NT2/D1 (cell line): ENCODE data around the gene PMPCA.
A peak's percentile ranks its signal among the peaks of the same experiment; 100 is the strongest.
"Not testable (repeated sequence)": the region's sequence is repeated elsewhere in the genome, so short reads cannot be mapped to it uniquely, and the experiment has no call there.

Source experiments
- DNase-seq: peaks from one replicate; pipeline ENCODE4 v3.0.0-alpha.2; 2011; ENCODE audit warnings: low read depth, low spot score
- H3K27me3 ChIP-seq: 2 replicates; pipeline ENCODE4 v1.6.0; 2011; ENCODE audit warnings: mild to moderate bottlenecking; ENCODE audit not compliant: insufficient read length, insufficient read depth
- H3K36me3 ChIP-seq: 2 replicates; pipeline ENCODE4 v1.6.1; 2011; ENCODE audit warnings: mild to moderate bottlenecking, low read length, mixed read lengths; ENCODE audit not compliant: insufficient read depth, insufficient read length
- H3K4me1 ChIP-seq: 2 replicates; pipeline ENCODE4 v1.5.1; 2011; ENCODE audit not compliant: insufficient read depth, insufficient read length
- H3K4me3 ChIP-seq: 2 replicates; pipeline ENCODE4 v1.5.1; 2011; ENCODE audit warnings: low read depth; ENCODE audit not compliant: insufficient read length
- H3K9ac ChIP-seq: 2 replicates; pipeline ENCODE4 v1.6.0; 2011; ENCODE audit warnings: low read depth; ENCODE audit not compliant: insufficient read length
- H3K9me3 ChIP-seq: 2 replicates; pipeline ENCODE4 v1.5.1; 2011; ENCODE audit warnings: mild to moderate bottlenecking, low read length; ENCODE audit not compliant: insufficient read depth
- SUZ12 ChIP-seq: IDR thresholded peaks from 2 replicates; pipeline ENCODE4 v1.6.1; 2011; ENCODE audit not compliant: insufficient read length, insufficient read depth; ENCODE audit errors: extremely low read depth
- YY1 ChIP-seq: IDR thresholded peaks from 2 replicates; pipeline ENCODE4 v1.6.1; 2011; ENCODE audit not compliant: insufficient read length, insufficient read depth
- ZNF274 ChIP-seq: IDR thresholded peaks from 2 replicates; pipeline ENCODE4 v1.6.1; 2011; ENCODE audit warnings: mild to moderate bottlenecking, low read depth, low read length

Gene PMPCA

DNA sequence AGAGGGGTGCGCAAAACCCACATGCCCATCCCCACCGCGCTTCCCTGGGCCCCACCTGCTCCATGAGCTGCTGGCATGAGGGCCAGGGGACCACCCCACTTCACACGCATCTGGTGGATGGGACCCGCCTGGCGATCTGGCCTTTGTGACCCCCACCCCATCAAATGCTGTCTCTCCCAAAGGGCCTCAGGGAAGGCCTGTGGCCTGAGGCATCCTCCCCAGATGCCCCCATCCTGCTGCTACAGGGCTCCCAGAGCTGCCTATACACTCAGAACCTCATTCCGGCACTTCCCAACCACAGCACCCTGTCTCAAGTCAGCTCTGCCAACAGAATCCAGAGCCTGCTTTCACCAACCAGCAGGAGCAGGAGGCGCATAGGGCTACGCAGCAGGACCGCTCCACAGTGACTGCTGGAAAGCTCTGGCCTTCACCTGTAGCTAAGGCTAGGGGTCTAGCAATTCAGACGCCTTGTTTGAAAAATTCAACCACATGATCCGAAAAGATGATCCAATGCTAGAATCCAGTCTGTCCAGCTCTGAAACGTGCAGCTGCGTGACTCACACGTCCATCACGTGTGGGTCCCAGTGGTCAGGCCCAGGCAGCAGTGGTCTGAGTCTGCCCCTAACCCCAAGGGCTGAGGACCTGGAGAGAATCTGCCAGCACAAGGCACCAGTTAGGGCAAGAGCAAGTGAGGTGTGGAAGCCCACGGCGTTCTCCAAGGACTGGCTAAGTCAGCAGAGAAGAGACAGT is 9.1 kb upstream of the PMPCA start:
- DNase-seq, result no peak
- H3K36me3 ChIP-seq, result peaks cover 79% of the 10 kb centered on the region
- TF ChIP-seq YY1 (no peak), ZNF274 (no peak), SUZ12 (no peak)
- H3K4me3 ChIP-seq, result no peak overlapping the region
- no peaks in the 10 kb centered on the region for H3K27me3 ChIP-seq
- H3K9ac ChIP-seq, result no peak overlapping the region
- H3K9me3 ChIP-seq, result no peaks in the 10 kb centered on the region
- H3K4me1 ChIP-seq, result peaks cover 15% of the 10 kb centered on the region

DNA sequence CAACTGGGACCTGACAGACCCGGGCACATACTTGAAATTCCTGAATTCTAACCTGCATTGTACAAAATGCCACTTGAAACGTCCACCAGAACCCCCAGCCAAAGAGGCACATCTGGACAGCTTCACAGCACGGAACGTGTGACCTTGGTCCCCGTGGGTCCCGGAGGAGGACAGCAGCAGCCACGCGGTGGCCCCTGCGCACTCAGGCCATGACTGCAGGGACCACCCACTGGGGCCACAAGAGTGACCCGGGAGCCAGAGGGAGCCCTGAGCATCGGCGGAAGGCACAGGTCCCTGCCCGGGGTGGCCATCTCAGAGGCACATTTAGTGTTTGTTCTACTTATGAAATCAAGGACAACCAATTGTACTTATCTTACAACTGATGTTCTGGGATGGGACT is 8.4 kb upstream of the PMPCA start:
- peaks cover 78% of the 10 kb centered on the region for H3K36me3 ChIP-seq
- H3K9ac ChIP-seq, result no peak overlapping the region
- TF ChIP-seq SUZ12 (no peak), ZNF274 (no peak), YY1 (no peak)
- H3K27me3 ChIP-seq, result no peaks in the 10 kb centered on the region
- peaks cover 15% of the 10 kb centered on the region for H3K4me1 ChIP-seq
- no peaks in the 10 kb centered on the region for H3K9me3 ChIP-seq
- DNase-seq, result no peak
- no peak overlapping the region for H3K4me3 ChIP-seq

- no peaks in the 10 kb centered on the region for H3K9me3 ChIP-seq
- no peak overlapping the region for H3K4me3 ChIP-seq
- no peak for TF ChIP-seq ZNF274
- TF ChIP-seq YY1, result no peak
- TF ChIP-seq SUZ12, result no peak
- no peaks in the 10 kb centered on the region for H3K27me3 ChIP-seq
- no peak overlapping the region for H3K9ac ChIP-seq
- H3K4me1 ChIP-seq, result peaks cover 14% of the 10 kb centered on the region
- H3K36me3 ChIP-seq, result peaks cover 79% of the 10 kb centered on the region
- no peak for DNase-seq
These were observed 6.9 kb upstream of the PMPCA start for GRCh38 chr9:136403538-136403914.

- DNase-seq, result no peak
- Histone ChIP-seq H3K27me3 (no peaks in the 10 kb centered on the region), H3K4me1 (peaks cover 11% of the 10 kb centered on the region), H3K4me3 (no peak overlapping the region), H3K36me3 (peaks cover 78% of the 10 kb centered on the region), H3K9ac (no peak overlapping the region), H3K9me3 (no peaks in the 10 kb centered on the region)
- TF ChIP-seq ZNF274 (no peak), YY1 (no peak), SUZ12 (no peak)
These were observed 6.3 kb upstream of the PMPCA start for GRCh38 chr9:136403915-136404800.

DNA sequence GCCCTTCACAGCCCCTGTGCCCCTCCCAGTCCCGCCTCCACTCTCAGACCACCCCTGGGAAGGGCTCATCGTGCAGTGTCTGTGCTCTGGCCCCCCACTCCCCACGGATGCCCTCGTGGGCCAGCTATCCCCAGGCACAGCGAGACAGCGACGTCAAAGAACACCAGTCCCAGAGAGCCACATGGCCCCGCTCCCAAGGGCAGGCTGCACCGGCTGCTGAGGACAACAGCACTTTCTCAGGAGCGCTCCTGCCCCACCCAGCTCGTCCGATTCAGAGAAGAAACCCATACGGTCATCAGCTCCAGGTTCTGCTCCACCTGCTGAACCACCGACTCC is 5.7 kb upstream of the PMPCA start:
- TF ChIP-seq ZNF274 (no peak), SUZ12 (no peak), YY1 (no peak)
- H3K4me1 ChIP-seq, result peaks cover 11% of the 10 kb centered on the region
- H3K27me3 ChIP-seq, result no peaks in the 10 kb centered on the region
- peak overlapping the region; percentile 17 for H3K9ac ChIP-seq
- H3K9me3 ChIP-seq, result no peaks in the 10 kb centered on the region
- H3K4me3 ChIP-seq, result no peak overlapping the region
- no peak for DNase-seq
- peaks cover 82% of the 10 kb centered on the region for H3K36me3 ChIP-seq

- H3K27me3 ChIP-seq, result no peaks in the 10 kb centered on the region
- TF ChIP-seq SUZ12, result no peak
- no peak for DNase-seq
- no peak overlapping the region for H3K9ac ChIP-seq
- H3K4me1 ChIP-seq, result peaks cover 9% of the 10 kb centered on the region
- H3K36me3 ChIP-seq, result peaks cover 82% of the 10 kb centered on the region
- H3K9me3 ChIP-seq, result no peaks in the 10 kb centered on the region
- H3K4me3 ChIP-seq, result no peak overlapping the region
These were observed 5.0 kb upstream of the PMPCA start for GRCh38 chr9:136405481-136405880.

DNA sequence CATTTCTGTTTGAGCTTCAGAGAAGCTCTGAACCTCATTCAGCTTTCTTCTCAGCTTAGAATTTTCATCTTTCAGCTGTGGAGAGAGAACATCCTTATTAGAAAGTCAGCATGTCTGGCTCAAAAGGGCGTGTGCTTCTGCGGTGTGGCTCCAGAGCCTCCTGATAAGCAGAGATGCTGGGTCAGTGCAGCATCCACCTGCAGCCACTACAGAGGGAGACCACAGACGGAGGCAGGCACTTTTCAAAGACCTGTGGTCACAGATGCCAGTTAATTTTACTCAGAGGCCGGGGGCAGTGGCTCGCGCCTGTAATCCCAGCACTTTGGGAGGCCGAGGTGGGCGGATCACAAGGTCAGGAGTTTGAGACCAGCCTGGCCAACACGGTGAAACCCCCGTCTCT is 4.6 kb upstream of the PMPCA start:
- not testable (repeated sequence) for H3K4me1 ChIP-seq, H3K9me3 ChIP-seq, H3K4me3 ChIP-seq, DNase-seq, H3K9ac ChIP-seq, H3K27me3 ChIP-seq
- H3K36me3 ChIP-seq, result peaks cover 78% of the 10 kb centered on the region

DNA sequence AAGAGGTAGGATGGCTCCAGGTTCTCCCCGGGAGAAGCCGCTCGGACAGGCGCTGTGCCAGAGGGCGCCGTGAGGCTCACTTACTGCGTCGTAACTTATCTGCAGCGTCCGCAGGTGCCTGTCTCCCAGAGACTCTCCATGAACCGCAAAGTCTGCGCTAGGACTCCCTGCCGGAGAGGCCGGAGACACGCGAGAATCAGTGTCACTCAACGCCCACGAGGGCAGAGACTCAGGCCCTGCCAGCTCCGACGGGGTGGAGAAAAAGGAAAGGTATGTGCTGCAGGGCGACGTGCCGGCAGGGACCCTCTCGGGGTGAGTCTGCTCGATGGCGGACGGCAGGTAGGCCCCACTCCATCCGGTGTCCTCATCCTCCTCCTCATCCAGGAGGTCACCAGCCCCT is 3.4 kb upstream of the PMPCA start:
- H3K36me3 ChIP-seq, result peaks cover 75% of the 10 kb centered on the region
- DNase-seq, H3K27me3 ChIP-seq, H3K9ac ChIP-seq, H3K9me3 ChIP-seq, H3K4me3 ChIP-seq: not testable (repeated sequence)
- H3K4me1 ChIP-seq, result peaks cover 12% of the 10 kb centered on the region
